T47D (cell line): ENCODE data around the gene HOXB1.

Experiments
- DNase-seq, 2 experiments: peaks; one replicate each; pipeline versions ENCODE4 v3.0.0 to v3.0.0-alpha.2; 2011 to 2012; ENCODE audit warnings: low read depth in 1 of 2, low spot score in 1 of 2
- JUND ChIP-seq: IDR thresholded peaks from 2 replicates; pipeline ENCODE4 v1.6.1; 2012; ENCODE audit warnings: low read depth
- in situ Hi-C: cut with HindIII; loops from 2 replicates; pipeline ENCODE4 v1.10.0; 2016; ENCODE audit warnings: low sequenced_read_pairs, low pct_unique_long_range_greater_than_20kb

Gene HOXB1

DNA sequence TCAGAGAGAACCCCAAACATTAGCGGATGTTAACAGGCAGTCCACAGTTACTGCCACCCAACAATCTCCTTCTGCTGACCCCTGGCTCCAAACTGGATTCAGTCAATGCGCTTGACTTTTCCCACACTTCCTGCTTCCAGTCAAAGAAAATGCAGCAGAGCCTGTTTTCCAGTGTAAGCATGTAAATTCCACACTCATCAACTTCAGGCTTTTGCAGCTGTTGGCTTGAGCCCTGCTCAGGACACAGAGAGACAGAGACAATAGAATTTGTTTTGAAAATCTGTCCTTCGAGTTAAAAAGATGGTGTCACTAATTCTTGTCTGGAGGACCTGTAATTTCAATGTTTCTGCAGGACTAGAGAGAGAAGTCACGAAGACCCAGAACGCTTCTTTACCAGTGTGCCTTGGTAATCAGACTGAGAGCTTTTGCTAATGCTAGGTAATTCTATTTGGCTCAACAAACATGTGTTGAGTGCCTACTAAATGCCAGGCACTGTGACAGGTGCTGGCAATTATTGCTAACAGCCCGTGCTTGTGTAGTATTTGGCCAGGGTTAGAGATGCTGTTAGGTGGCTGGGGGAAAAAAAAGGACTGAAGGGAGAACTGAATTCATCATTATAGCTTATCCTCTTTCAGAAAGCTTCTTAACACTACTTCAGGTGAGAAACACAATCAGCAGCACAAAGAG is 32.5 kb downstream of the HOXB1 start:
- in situ Hi-C loops: no loop called here
- TF ChIP-seq JUND: no peak
- peak; percentile 75 to 96 for DNase-seq

DNA sequence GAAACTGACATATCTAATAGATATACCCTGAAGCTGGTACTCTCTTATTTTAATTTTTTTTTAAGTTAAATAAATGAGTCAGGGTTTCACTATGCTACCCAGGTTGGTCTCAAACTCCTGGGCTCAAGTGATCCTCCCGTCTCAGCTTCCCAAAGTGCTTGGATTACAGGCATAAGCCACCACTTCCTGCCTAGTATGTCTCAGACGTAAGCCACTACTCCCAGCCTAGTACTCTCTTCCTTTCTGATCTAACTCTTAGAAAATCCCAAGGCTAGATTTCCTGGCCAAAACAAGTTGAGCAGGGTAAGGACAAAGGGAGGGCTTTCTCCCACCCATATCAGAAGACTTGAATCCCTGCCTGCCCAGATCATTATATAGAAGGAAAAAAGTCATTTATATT is 33.7 kb downstream of the HOXB1 start:
- no peak for DNase-seq

DNA sequence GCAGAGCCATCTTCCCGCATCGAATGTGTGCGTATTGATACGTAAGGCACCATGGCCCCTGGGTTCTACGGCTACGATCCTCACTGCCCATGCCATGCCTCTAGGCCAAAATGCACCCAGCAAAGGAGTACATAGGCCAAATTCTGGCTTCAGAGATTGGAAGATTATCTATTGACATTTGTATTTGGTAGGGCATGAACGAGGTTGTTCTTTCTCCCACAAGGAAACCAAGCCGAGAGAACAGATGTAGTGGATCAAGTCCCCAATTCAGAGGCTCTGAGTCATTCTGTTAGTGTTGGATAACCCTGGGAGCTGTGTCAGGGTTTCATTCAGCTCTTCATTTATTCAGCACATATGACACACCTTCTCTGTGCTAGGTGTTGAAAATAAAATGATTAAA is 36.5 kb downstream of the HOXB1 start:
- in situ Hi-C loops: no loop called here
- no peak for DNase-seq

More for the DNA sequence above, 33.7 kb downstream of the HOXB1 start:
- in situ Hi-C loops: no loop called here
- no peak for TF ChIP-seq JUND

DNA sequence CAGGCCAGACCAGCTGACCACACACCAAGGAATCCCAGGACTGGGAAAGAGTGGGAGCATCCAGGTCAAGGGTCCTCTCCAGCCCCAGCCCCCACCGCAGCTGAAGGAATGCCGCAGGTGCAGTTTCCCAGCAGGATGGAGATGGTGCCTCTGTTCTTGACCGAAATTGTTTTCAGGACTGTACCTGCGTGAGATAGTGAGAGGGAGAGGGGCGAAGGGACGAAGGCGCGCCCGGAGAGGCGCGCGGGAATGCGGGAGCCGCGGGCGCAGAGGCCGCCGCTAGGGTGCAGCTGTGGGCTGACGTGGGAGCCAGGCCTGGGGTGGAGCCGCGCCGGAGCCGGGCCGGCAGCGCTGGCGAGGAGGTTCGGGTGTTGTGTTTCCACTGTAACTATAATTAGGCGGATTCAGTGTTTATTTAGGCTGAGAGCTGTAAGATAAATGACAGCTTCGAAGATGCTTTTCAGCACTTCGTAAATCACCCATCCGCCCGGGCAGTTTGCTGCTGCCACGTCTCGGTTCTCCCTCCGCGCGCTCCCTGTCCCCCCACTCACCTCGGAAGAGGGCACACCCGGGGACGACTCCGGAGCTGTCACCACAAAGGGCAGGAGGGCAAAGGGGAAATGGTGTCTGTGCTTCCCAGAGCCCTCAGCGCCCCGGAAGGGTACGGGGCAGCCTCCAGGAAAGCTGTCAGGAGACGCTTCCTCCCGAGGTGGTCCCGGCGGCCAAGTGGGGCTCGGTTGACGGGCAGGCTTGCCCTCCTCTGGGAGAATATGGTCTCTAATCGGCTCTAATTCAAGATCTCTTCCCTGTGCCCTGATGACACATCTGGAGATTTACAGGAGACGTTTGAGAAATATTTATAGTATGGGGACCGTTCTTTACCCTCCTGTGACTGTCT is 38.2 kb downstream of the HOXB1 start:
- in situ Hi-C loops: no loop called here
- no peak for TF ChIP-seq JUND
- peak; percentile 83 to 86 for DNase-seq

More for the DNA sequence above, 36.5 kb downstream of the HOXB1 start:
- no peak for TF ChIP-seq JUND

DNA sequence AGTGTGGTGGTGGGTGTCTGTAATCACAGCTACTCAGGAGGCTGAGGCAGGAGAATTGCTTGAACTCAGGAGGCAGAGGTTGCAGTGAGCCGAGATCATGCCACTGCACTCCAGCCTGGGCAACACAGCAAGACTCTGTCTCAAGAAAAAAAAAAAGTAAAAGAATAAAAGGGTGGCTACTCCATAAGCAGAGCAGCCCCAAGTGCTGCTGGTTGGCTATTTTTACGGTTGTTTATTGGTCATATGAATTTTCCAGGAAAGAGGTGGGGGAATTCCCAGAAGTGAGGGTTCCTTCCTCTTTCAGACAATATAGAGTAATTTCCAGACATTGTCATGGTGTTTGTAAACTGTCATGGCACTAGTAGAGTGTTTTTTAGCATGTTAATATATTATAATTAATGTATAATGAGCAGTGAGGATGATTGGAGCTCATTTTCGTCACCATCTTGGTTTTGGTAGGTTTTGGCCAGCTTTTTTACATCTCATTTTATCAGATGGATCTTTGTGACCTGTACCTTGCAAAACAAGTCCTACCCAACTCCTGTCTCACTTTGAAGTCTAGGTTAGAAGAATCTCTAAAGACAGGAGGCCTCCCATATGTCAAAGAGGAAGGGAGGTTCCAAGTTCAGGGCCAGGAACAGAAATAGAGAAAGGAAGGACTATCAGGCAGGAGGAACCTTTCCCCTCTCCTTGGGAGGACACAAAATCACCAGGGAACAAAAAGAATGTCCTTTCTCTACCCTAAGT is 39.1 kb downstream of the HOXB1 start:
- in situ Hi-C loops: no loop called here
- no peak for DNase-seq
- no peak for TF ChIP-seq JUND

DNA sequence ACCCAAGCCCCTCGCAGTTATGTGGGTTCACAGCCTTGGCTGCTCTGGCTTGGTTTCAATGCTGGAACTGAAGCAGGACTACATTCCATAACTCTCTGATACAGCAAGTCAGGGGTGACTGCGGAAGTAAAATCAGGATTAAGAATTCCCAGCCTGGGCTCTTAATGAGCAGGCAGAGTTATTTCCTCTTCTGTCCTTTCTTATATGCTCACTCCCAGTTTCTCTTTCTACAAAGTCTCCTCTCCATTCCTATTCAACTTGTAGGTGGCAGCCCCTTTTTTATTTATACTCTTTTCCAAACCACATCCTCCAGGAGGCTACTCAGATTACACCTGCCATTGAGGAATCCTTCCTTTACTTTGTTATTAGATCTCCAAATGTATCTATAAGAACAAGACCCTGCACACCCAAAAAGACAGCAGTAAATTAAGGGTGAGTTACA is 40.3 kb downstream of the HOXB1 start:
- no peak for TF ChIP-seq JUND
- in situ Hi-C loops: no loop called here
- no peak for DNase-seq

DNA sequence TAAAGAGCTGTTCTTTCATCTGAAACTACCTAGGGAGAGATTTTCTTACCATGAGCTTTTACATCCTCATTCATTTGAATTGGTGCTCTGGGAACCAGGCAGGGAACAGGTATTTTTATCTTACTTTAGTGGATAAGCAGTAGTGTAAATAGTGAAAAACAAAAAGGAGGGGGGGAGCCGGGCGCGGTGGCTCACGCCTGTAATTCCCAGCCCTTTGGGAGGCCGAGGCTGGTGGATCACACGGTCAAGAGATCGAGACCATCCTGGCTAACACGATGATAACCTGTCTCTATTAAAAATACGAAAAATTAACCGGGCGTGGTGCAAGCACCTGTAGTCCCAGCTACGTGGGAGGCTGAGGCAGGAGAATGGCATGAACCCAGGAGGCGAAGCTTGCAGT is 41.0 kb downstream of the HOXB1 start:
- in situ Hi-C loops: no loop called here
- no peak for TF ChIP-seq JUND
- no peak for DNase-seq

DNA sequence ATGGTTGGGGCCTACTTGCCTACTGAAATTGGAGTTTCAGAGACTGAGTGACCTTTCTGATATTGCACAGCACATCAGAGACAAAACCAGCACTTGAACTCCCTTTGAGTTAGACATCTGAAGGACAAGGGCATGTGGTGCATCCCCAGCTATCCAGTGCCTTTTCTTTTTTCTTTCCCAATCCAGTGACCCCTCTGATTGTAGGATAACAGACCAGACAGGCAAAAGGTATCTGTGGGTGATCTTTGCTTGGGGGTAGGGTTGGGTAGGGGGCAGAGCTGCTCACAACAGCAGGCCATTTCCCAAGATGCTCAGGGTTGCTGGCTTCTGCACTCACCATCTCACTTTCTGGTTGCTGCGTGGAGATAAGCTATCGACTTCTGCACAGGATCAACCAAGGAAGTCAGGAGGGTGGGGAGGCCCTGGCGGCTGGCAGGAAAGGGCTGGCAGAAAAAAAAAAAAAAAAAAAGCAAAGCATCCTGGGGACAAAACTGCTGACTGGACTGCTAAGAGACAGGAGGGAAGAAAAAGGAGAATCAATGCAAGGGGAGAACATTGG is 42.2 kb downstream of the HOXB1 start:
- TF ChIP-seq JUND: no peak
- in situ Hi-C loops: no loop called here
- no peak for DNase-seq

DNA sequence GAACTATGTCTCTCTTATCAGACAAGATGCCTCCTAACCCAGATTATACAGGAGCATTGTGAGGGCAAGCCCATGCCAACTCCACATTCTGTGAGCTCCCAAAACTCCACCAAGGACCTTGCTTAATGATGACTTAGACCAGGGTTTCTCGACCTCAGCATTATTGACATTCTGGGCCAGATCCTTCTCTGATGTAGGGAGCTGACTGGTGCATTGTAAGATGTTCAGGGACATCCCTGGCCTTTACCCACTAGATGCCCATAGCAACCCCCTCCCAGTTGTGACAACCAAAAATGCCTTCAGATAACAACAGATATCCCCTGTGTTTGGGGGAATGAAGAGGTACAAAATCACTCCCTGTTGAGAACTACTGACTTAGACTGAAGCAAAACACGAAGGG is 43.6 kb downstream of the HOXB1 start:
- in situ Hi-C loops: no loop called here

DNA sequence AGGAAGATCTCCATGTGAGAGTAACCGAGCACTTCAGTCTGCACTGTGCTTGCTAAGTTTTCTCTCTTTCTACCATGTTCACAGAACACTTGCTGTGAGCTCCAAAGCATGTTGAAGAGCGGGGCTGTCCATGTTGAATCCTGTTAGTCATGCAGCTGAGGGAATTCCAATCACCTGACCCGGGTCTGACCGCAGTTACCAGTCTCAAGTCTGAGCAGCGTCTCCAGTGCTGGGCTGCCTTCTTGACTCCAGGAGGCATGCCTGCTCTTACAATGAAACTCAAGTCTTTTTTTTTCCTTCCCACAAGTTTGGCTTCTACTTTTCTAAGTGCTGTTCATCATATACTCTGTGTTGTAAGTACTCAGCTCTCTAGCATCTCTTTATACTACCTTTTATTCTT is 44.3 kb downstream of the HOXB1 start:
- peak in 1 of 2 experiments; percentile 67 for DNase-seq
- no peak for TF ChIP-seq JUND
- in situ Hi-C loops: no loop called here

More for the DNA sequence above, 43.6 kb downstream of the HOXB1 start:
- no peak for DNase-seq
- no peak for TF ChIP-seq JUND

DNA sequence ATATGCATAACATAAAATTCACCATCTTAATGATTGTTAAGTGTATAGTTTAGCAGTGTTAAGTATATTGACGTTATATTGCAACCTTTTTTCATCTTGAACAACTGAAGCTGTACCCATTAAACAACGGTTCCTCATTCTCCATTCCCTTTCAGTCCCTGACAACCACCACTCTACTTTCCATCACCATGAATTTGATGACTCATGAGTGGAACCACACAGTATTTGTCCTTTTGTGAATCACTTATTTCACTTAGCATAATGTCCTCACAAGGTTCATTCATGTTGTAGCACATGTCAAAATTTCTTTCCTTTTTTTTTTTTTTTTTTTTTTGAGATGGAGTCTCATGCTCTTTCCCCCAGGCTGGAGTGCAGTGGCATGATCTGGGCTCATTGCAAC is 46.0 kb downstream of the HOXB1 start:
- no peak for TF ChIP-seq JUND
- no peak for DNase-seq
- in situ Hi-C loops: no loop called here

DNA sequence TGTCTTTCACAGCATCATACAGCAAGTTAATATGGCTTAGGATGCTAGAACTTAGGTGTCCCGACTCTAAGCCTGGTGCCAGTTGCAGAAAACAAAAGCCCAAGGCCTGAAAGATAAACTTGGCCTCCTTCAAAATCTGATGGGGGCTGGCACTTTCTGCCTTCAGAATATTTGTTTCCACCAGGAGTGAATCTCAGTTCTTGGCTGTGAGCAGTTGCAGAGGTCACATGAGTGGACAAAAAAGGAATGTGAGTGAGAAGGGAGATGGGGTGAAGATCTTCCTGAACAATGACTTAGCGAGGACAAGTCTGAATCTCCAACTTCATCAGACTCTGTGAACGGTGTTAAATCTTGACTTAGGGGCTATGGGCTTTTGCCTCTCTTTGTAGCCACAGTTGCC is 46.6 kb downstream of the HOXB1 start:
- in situ Hi-C loops: no loop called here
- DNase-seq: no peak
- no peak for TF ChIP-seq JUND
